ENCODE measurements around the gene BBS5. TPM values are rescaled to one million over a fixed set of nuclear protein-coding genes. Genes with fewer than 3 reads are reported as not detected.
"Not testable (repeated sequence)": the region's sequence is repeated elsewhere in the genome, so short reads cannot be mapped to it uniquely, and the experiment has no call there.

The BBS5 gene
- total and polyA plus RNA-seq, 8 donors = 6.2 to 22.2 (median 16.2) TPM

GRCh38 chr2:169446452-169446851 lies 32.8 kb upstream of the BBS5 start:
- H3K4me3 ChIP-seq = no peak overlapping the region
- H3K4me1 ChIP-seq = no peaks in the 10 kb centered on the region
- intact Hi-C loops (cut with DNase I) = no loop called here
- no peak overlapping the region for H3K27ac ChIP-seq
- H3K9me3 ChIP-seq = no peaks in the 10 kb centered on the region
- H3K27me3 ChIP-seq = no peaks in the 10 kb centered on the region
- no peaks in the 10 kb centered on the region for H3K36me3 ChIP-seq
- no peak for DNase-seq
- ATAC-seq = no peak
- no peak for TF ChIP-seq CTCF (IDR thresholded peaks at IDR 0.05)

- Histone ChIP-seq H3K27ac (no peak overlapping the region), H3K4me1 (no peaks in the 10 kb centered on the region), H3K9me3 (no peaks in the 10 kb centered on the region), H3K4me3 (no peak overlapping the region), H3K36me3 (no peaks in the 10 kb centered on the region), H3K27me3 (no peaks in the 10 kb centered on the region)
- intact Hi-C loops (cut with DNase I) = no loop called here
- DNase-seq (no peak), ATAC-seq (no peak)
- no peak for TF ChIP-seq CTCF (IDR thresholded peaks at IDR 0.05)
These were observed 31.0 kb upstream of the BBS5 start for GRCh38 chr2:169448316-169448715.

GRCh38 chr2:169448865-169449264 lies 30.4 kb upstream of the BBS5 start:
- H3K27me3 ChIP-seq = no peaks in the 10 kb centered on the region
- H3K27ac ChIP-seq = no peak overlapping the region
- H3K36me3 ChIP-seq = no peaks in the 10 kb centered on the region
- H3K9me3 ChIP-seq = no peaks in the 10 kb centered on the region
- intact Hi-C loops (cut with DNase I) = no loop called here
- DNase-seq = no peak
- ATAC-seq = no peak
- no peak for TF ChIP-seq CTCF (IDR thresholded peaks at IDR 0.05)
- no peak overlapping the region for H3K4me3 ChIP-seq
- no peaks in the 10 kb centered on the region for H3K4me1 ChIP-seq

GRCh38 chr2:169452080-169452479 lies 27.2 kb upstream of the BBS5 start:
- DNase-seq = peak in 1 of 4 donors; percentile 39
- Histone ChIP-seq H3K4me3 (no peak overlapping the region), H3K36me3 (no peaks in the 10 kb centered on the region), H3K27me3 (no peaks in the 10 kb centered on the region), H3K9me3 (no peaks in the 10 kb centered on the region), H3K27ac (no peak overlapping the region), H3K4me1 (no peaks in the 10 kb centered on the region)
- peak; percentile 24 to 42 for TF ChIP-seq CTCF (IDR thresholded peaks at IDR 0.05)
- intact Hi-C loops (cut with DNase I) = no loop called here
- peak; percentile 83 for ATAC-seq

- intact Hi-C loops (cut with DNase I); H3K4me3 ChIP-seq; H3K36me3 ChIP-seq; H3K27ac ChIP-seq; ATAC-seq; H3K27me3 ChIP-seq; H3K9me3 ChIP-seq; H3K4me1 ChIP-seq: not testable (repeated sequence)
- DNase-seq = peak in 1 of 4 donors; percentile 57
These were observed 26.2 kb upstream of the BBS5 start for GRCh38 chr2:169453044-169453443.

- H3K36me3 ChIP-seq = no peaks in the 10 kb centered on the region
- H3K27me3 ChIP-seq = no peaks in the 10 kb centered on the region
- no peak overlapping the region for H3K27ac ChIP-seq
- intact Hi-C loops (cut with DNase I) = no loop called here
- no peak for DNase-seq
- no peaks in the 10 kb centered on the region for H3K4me1 ChIP-seq
- no peak for TF ChIP-seq CTCF (IDR thresholded peaks at IDR 0.05)
- no peak overlapping the region for H3K4me3 ChIP-seq
- no peak for ATAC-seq
- no peaks in the 10 kb centered on the region for H3K9me3 ChIP-seq
These were observed 18.2 kb upstream of the BBS5 start for GRCh38 chr2:169461143-169461542.
